SK-N-SH (cell line): ENCODE measurements around the gene GABRG3. TPM values are rescaled to one million over a fixed set of nuclear protein-coding genes. Genes with fewer than 3 reads are reported as not detected.

Experiments used
- CTCF ChIA-PET: fragments of 300-600, 350-600 bp; formaldehyde crosslinking; extraction: SDS; loops from one replicate; lab custom pipeline; 2021; lab: Yijun Ruan, JAX
- POLR2A ChIA-PET: fragments of 350-600 bp; sonication (Branson Sonifier 250); formaldehyde crosslinking; extraction: SDS; loops from one replicate; lab custom pipeline; 2020; ENCODE audit warnings: antibody characterized with exemption, inconsistent platforms; lab: Yijun Ruan, JAX
- DNase-seq: peaks from one replicate; pipeline ENCODE4 v3.0.0; 2012
- H2AFZ ChIP-seq: fragments of 200-600 bp; sonication (generic); 2 replicates; pipeline ENCODE4 v1.8.1; 2016; ENCODE audit warnings: antibody characterized with exemption, mild to moderate bottlenecking, low read depth
- H3F3A ChIP-seq: fragments of 200-600 bp; sonication (generic); replicated peaks from 2 replicates; pipeline ENCODE3; 2016; ENCODE audit warnings: antibody characterized with exemption, mild to moderate bottlenecking; ENCODE audit not compliant: insufficient read depth
- H3K27ac ChIP-seq, 2 experiments: fragments of 200-500 bp in 1 of 2; fragments of 200-600 bp in 1 of 2; sonication (Bioruptor generic) in 1 of 2; sonication (generic), shearing (Covaris generic) in 1 of 2; 2 replicates each; pipeline versions ENCODE4 v1.5.1 to v1.6.1; 2014 to 2016; ENCODE audit warnings: low read depth in 2 of 2, inconsistent platforms in 1 of 2, low read length in 1 of 2, mild to moderate bottlenecking in 1 of 2, mixed read lengths in 1 of 2
- H3K27me3 ChIP-seq: fragments of 200-600 bp; sonication (generic), shearing (Covaris generic); 2 replicates; pipeline ENCODE4 v1.6.1; 2016; ENCODE audit warnings: mixed run types; ENCODE audit not compliant: insufficient read depth
- H3K36me3 ChIP-seq, 2 experiments: fragments of 200-500 bp in 1 of 2; fragments of 200-600 bp in 1 of 2; sonication (Bioruptor generic) in 1 of 2; sonication (generic) in 1 of 2; replicated peaks in 1 of 2; 2 replicates each; pipeline versions ENCODE3 to v1.5.1; 2014 to 2016; ENCODE audit warnings: low read length in 1 of 2, mild to moderate bottlenecking in 1 of 2; ENCODE audit not compliant: insufficient read depth in 2 of 2, control insufficient read depth in 1 of 2
- H3K4me1 ChIP-seq, 2 experiments: fragments of 200-500 bp in 1 of 2; fragments of 200-600 bp in 1 of 2; sonication (Bioruptor generic) in 1 of 2; sonication (generic), shearing (Covaris generic) in 1 of 2; 2 replicates each; pipeline versions ENCODE4 v1.5.1 to v1.6.1; 2014 to 2016; ENCODE audit warnings: low read depth in 1 of 2, low read length in 1 of 2, mixed run types in 1 of 2; ENCODE audit not compliant: insufficient read depth in 2 of 2, control insufficient read depth in 1 of 2
- H3K4me2 ChIP-seq: fragments of 200-600 bp; sonication (generic), shearing (Covaris generic); 2 replicates; pipeline ENCODE4 v1.6.1; 2017; ENCODE audit warnings: mixed run types
- H3K4me3 ChIP-seq, 2 experiments: fragments of 200-500 bp in 1 of 2; fragments of 200-600 bp in 1 of 2; sonication (Bioruptor generic) in 1 of 2; sonication (generic), shearing (Covaris generic) in 1 of 2; 2 replicates each; pipeline versions ENCODE4 v1.5.1 to v1.8.1; 2014 to 2016; ENCODE audit warnings: low read depth in 2 of 2, inconsistent platforms in 1 of 2, low read length in 1 of 2, mild to moderate bottlenecking in 1 of 2, mixed read lengths in 1 of 2, moderate library complexity in 1 of 2
- H3K79me2 ChIP-seq: fragments of 200-600 bp; sonication (generic); 2 replicates; pipeline ENCODE4 v1.8.1; 2017; ENCODE audit warnings: mild to moderate bottlenecking; ENCODE audit not compliant: insufficient read depth
- H3K9ac ChIP-seq: fragments of 200-600 bp; sonication (generic); 2 replicates; pipeline ENCODE4 v1.6.1; 2017; ENCODE audit warnings: mixed run types
- H3K9me2 ChIP-seq: fragments of 200-600 bp; sonication (generic); 2 replicates; pipeline ENCODE4 v1.6.1; 2017; ENCODE audit warnings: mixed run types
- H3K9me3 ChIP-seq: fragments of 200-600 bp; sonication (generic); 2 replicates; pipeline ENCODE4 v1.6.1; 2017; ENCODE audit warnings: mixed run types, mild to moderate bottlenecking, moderate library complexity
- H4K20me1 ChIP-seq: fragments of 200-600 bp; sonication (generic); 2 replicates; pipeline ENCODE4 v1.6.1; 2017; ENCODE audit warnings: mild to moderate bottlenecking, mixed run types; ENCODE audit not compliant: insufficient read depth
- CTCF ChIP-seq: fragments of 200-600 bp; sonication (generic); IDR thresholded peaks from 2 replicates; pipeline ENCODE4 v1.6.1; 2017; ENCODE audit warnings: antibody characterized with exemption, mild to moderate bottlenecking, moderate library complexity
- EZH2phosphoT487 ChIP-seq: fragments of 200-600 bp; sonication (generic); IDR thresholded peaks from 2 replicates; pipeline ENCODE4 v1.6.1; 2017; ENCODE audit warnings: low read depth, mixed run types, mild to moderate bottlenecking, antibody characterized with exemption, moderate library complexity, borderline replicate concordance
- FOSL2 ChIP-seq: IDR thresholded peaks from 2 replicates; pipeline ENCODE4 v1.4.0; 2012; ENCODE audit warnings: low read depth, mild to moderate bottlenecking, moderate library complexity, borderline replicate concordance
- GABPA ChIP-seq: IDR thresholded peaks from 2 replicates; pipeline ENCODE4 v1.4.0; 2012; ENCODE audit warnings: low read depth, mild to moderate bottlenecking
- JUND ChIP-seq: IDR thresholded peaks from 2 replicates; pipeline ENCODE4 v1.4.0; 2012
- MEF2A ChIP-seq: IDR thresholded peaks from 2 replicates; pipeline ENCODE4 v1.4.0; 2012; ENCODE audit warnings: low read depth, borderline replicate concordance
- MXI1 ChIP-seq: IDR thresholded peaks from 2 replicates; pipeline ENCODE4 v1.6.1; 2012; ENCODE audit warnings: mild to moderate bottlenecking, low read depth, low read length, improper control_type of control experiment
- NFIC ChIP-seq: IDR thresholded peaks from 2 replicates; pipeline ENCODE4 v1.4.0; 2012; ENCODE audit warnings: borderline replicate concordance
- PBX3 ChIP-seq: IDR thresholded peaks from 2 replicates; pipeline ENCODE4; 2012
- POLR2AphosphoS5 ChIP-seq: IDR thresholded peaks from 2 replicates; pipeline ENCODE4 v1.6.1; 2012; ENCODE audit warnings: low read depth, low read length
- REST ChIP-seq: IDR thresholded peaks from 2 replicates; pipeline ENCODE4 v1.6.1; 2012; ENCODE audit warnings: mild to moderate bottlenecking, low read depth, low read length, moderate library complexity
- RXRA ChIP-seq: IDR thresholded peaks from 2 replicates; pipeline ENCODE4 v1.4.0; 2012; ENCODE audit warnings: low read depth, mild to moderate bottlenecking, borderline replicate concordance
- SIN3A ChIP-seq: IDR thresholded peaks from 2 replicates; pipeline ENCODE4 v1.6.1; 2012; ENCODE audit warnings: low read depth, mild to moderate bottlenecking, low read length, moderate library complexity, borderline replicate concordance
- TCF12 ChIP-seq: IDR thresholded peaks from 2 replicates; pipeline ENCODE4 v1.4.0; 2012
- WGBS: methylation state at CpG from one replicate; pipeline ENCODE4 v1.1.6; 2017; ENCODE audit warnings: low lambda C conversion rate; 5-methylcytosine and 5-hydroxymethylcytosine counted together
- polyA plus RNA-seq, 3 experiments: library from polyadenylated mRNA; depleted of rRNA; stranded (reverse); fragments of >200 nt; gene quantifications; 2 replicates each; pipeline ENCODE4 v1.2.3, GENCODE V29; 2012

Gene GABRG3
- polyA plus RNA-seq, 1 of the 3 experiments (the other 2 are of a cell fraction): not detected

- ChIA-PET CTCF (no interaction called here), POLR2A (no interaction called here)
- Histone ChIP-seq H2AFZ (no peak overlapping the region), H3K9me2 (no peaks in the 10 kb centered on the region), H3K4me3 (no peak overlapping the region), H3K4me2 (no peak overlapping the region), H3K9me3 (no peaks in the 10 kb centered on the region), H3F3A (no peaks in the 10 kb centered on the region), H3K79me2 (no peaks in the 10 kb centered on the region), H4K20me1 (no peaks in the 10 kb centered on the region), H3K9ac (no peak overlapping the region), H3K4me1 (no peaks in the 10 kb centered on the region), H3K36me3 (no peaks in the 10 kb centered on the region), H3K27me3 (no peaks in the 10 kb centered on the region), H3K27ac (no peak overlapping the region)
- DNase-seq: no peak
- WGBS: 68% methylated on average over 1 of the region's 1 CpG
- TF ChIP-seq GABPA (no peak), TCF12 (no peak), POLR2AphosphoS5 (no peak), JUND (no peak), REST (no peak), SIN3A (no peak), CTCF (no peak), FOSL2 (no peak), PBX3 (no peak), EZH2phosphoT487 (no peak), MEF2A (no peak), NFIC (no peak), MXI1 (no peak), RXRA (no peak)
Measured at GRCh38 chr15:27293607-27294006, 322.6 kb downstream of the GABRG3 start.
